HEK293 (cell line): ENCODE measurements around the gene MICAL3.

Source experiments
- CTCF ChIA-PET: fragments of 350-600 bp; formaldehyde crosslinking; extraction: SDS; loops from one replicate; lab custom pipeline; 2021; ENCODE audit warnings: antibody characterized with exemption; lab: Yijun Ruan, JAX
- POLR2A ChIA-PET: fragments of 300-600 bp; formaldehyde crosslinking; extraction: SDS; loops from one replicate; lab custom pipeline; 2020; ENCODE audit warnings: antibody characterized with exemption, inconsistent platforms; lab: Yijun Ruan, JAX
- H3K27ac ChIP-seq: fragments of 200-500 bp; sonication (Bioruptor generic); 2 replicates; pipeline ENCODE4 v1.5.1; 2014; ENCODE audit warnings: low read depth, low read length, control low read depth, inconsistent platforms; ENCODE audit errors: extremely low read depth
- H3K36me3 ChIP-seq, 2 experiments: fragments of 200-500 bp in 1 of 2; sonication (Bioruptor generic) in 1 of 2; 1 replicate in 1 of 2; 2 replicates in 1 of 2; pipeline ENCODE4 v1.5.1; 2014 to 2017; ENCODE audit warnings: inconsistent platforms in 2 of 2, low read length in 2 of 2; ENCODE audit not compliant: control insufficient read depth in 2 of 2, insufficient read depth in 1 of 2
- H3K4me1 ChIP-seq: fragments of 200-500 bp; sonication (Bioruptor generic); 2 replicates; pipeline ENCODE4 v1.5.1; 2014; ENCODE audit warnings: mild to moderate bottlenecking, low read length, inconsistent platforms; ENCODE audit not compliant: control insufficient read depth, insufficient read depth
- H3K4me3 ChIP-seq: 2 replicates; pipeline ENCODE4 v1.5.1; 2011; ENCODE audit warnings: low read depth, mild to moderate bottlenecking, control low read depth, low read length, moderate library complexity
- H3K9me3 ChIP-seq: fragments of 200-500 bp; sonication (Bioruptor generic); 2 replicates; pipeline ENCODE4 v1.5.1; 2014; ENCODE audit warnings: low read depth, low read length, inconsistent platforms; ENCODE audit not compliant: control insufficient read depth, insufficient read depth
- FEZF1 ChIP-seq: fragments of 450-650 bp; formaldehyde crosslinking; IDR thresholded peaks from 2 replicates; pipeline ENCODE4 v1.5.1; 2016; ENCODE audit warnings: missing biosample characterization, missing genetic modification characterization
- GFI1B ChIP-seq: fragments of 450-650 bp; formaldehyde crosslinking; IDR thresholded peaks from 2 replicates; pipeline ENCODE4 v1.5.1; 2016; ENCODE audit warnings: missing biosample characterization, missing genetic modification characterization
- GLI2 ChIP-seq: fragments of 450-650 bp; formaldehyde crosslinking; IDR thresholded peaks from 2 replicates; pipeline ENCODE4; 2017; ENCODE audit warnings: missing biosample characterization, missing genetic modification characterization, low read depth, borderline replicate concordance
- HIC1 ChIP-seq: fragments of 450-650 bp; formaldehyde crosslinking; IDR thresholded peaks from 2 replicates; pipeline ENCODE4 v1.5.1; 2016; ENCODE audit warnings: missing biosample characterization, missing genetic modification characterization
- HOXD13 ChIP-seq: sonication (generic); formaldehyde crosslinking; IDR thresholded peaks from 2 replicates; pipeline ENCODE4 v1.8.0; 2022; ENCODE audit warnings: missing genetic modification reagents, borderline replicate concordance
- IKZF3 ChIP-seq: fragments of 450-650 bp; IDR thresholded peaks from 2 replicates; pipeline ENCODE4 v1.5.0; 2018; ENCODE audit warnings: missing biosample characterization, mild to moderate bottlenecking, missing genetic modification characterization, moderate library complexity
- KLF16 ChIP-seq: fragments of 450-650 bp; formaldehyde crosslinking; IDR thresholded peaks from 2 replicates; pipeline ENCODE4 v1.5.1; 2017; ENCODE audit warnings: missing biosample characterization, missing genetic modification characterization
- KLF7 ChIP-seq: fragments of 450-650 bp; formaldehyde crosslinking; IDR thresholded peaks from 2 replicates; pipeline ENCODE4 v1.5.1; 2016; ENCODE audit warnings: missing biosample characterization, missing genetic modification characterization, borderline replicate concordance
- KLF9 ChIP-seq: fragments of 450-650 bp; formaldehyde crosslinking; IDR thresholded peaks from 2 replicates; pipeline ENCODE4 v1.5.1; 2016; ENCODE audit warnings: missing biosample characterization, missing genetic modification characterization, low read depth
- PBX3 ChIP-seq: sonication (generic); formaldehyde crosslinking; IDR thresholded peaks from 2 replicates; pipeline ENCODE4 v1.8.1; 2022; ENCODE audit warnings: mild to moderate bottlenecking, moderate library complexity, missing genetic modification reagents
- PRDM1 ChIP-seq: fragments of 450-650 bp; formaldehyde crosslinking; IDR thresholded peaks from 2 replicates; pipeline ENCODE4; 2016; ENCODE audit warnings: missing biosample characterization, missing genetic modification characterization
- SALL2 ChIP-seq: fragments of 450-650 bp; formaldehyde crosslinking; IDR thresholded peaks from 2 replicates; pipeline ENCODE4 v1.5.0; 2017; ENCODE audit warnings: missing biosample characterization, mild to moderate bottlenecking, missing genetic modification characterization, borderline replicate concordance
- ZNF18 ChIP-seq: fragments of 450-650 bp; formaldehyde crosslinking; IDR thresholded peaks from 2 replicates; pipeline ENCODE4 v1.5.1; 2016; ENCODE audit warnings: missing biosample characterization, missing genetic modification characterization
- ZNF266 ChIP-seq: fragments of 450-650 bp; formaldehyde crosslinking; IDR thresholded peaks from 2 replicates; pipeline ENCODE4 v1.5.1; 2016; ENCODE audit warnings: missing biosample characterization, missing genetic modification characterization, low read depth
- ZNF324 ChIP-seq: fragments of 450-650 bp; formaldehyde crosslinking; IDR thresholded peaks from 2 replicates; pipeline ENCODE4 v1.5.1; 2016; ENCODE audit warnings: missing biosample characterization, missing genetic modification characterization
- ZNF660 ChIP-seq: fragments of 450-650 bp; IDR thresholded peaks from 2 replicates; pipeline ENCODE4 v1.5.1; 2018; ENCODE audit warnings: missing biosample characterization, mild to moderate bottlenecking, missing genetic modification characterization
- ZNF777 ChIP-seq: fragments of 450-650 bp; formaldehyde crosslinking; IDR thresholded peaks from 2 replicates; pipeline ENCODE4 v1.5.1; 2017; ENCODE audit warnings: missing biosample characterization, missing genetic modification characterization, borderline replicate concordance
- TF ChIP-seq, protein P1 (sequence below): fragments of 450-650 bp; formaldehyde crosslinking; IDR thresholded peaks from 2 replicates; pipeline ENCODE4 v1.5.1; 2016; ENCODE audit warnings: missing biosample characterization, missing genetic modification characterization

MICAL3 gene

GRCh38 chr22:17806437-17806836 lies 217.9 kb downstream of the MICAL3 start:
- POLR2A ChIA-PET, result no interaction called here
- peaks cover 7 to 59% of the 10 kb centered on the region in 2 experiments for H3K36me3 ChIP-seq
- CTCF ChIA-PET, result interaction anchor here (0.6 to 0.7 kb wide), 4 partner anchors 83 to 305 kb away, joined by 3 to 4 read pairs (median 4); no protein-coding TSS in a partner anchor
- no peaks in the 10 kb centered on the region for H3K4me1 ChIP-seq
- TF ChIP-seq FEZF1 (tag by site-specific recombination) (no peak), SALL2 (tag by site-specific recombination) (no peak), PRDM1 (tag by site-specific recombination) (no peak), ZNF324 (no peak)
- no peaks in the 10 kb centered on the region for H3K9me3 ChIP-seq
- H3K27ac ChIP-seq, result no peak overlapping the region
- no peak overlapping the region for H3K4me3 ChIP-seq

- H3K4me3 ChIP-seq, result no peak overlapping the region
- H3K36me3 ChIP-seq, result peaks cover 7 to 47% of the 10 kb centered on the region in 2 experiments
Measured at GRCh38 chr22:17804331-17805080, 219.9 kb downstream of the MICAL3 start.

More at GRCh38 chr22:17804331-17805080, 219.9 kb downstream of the MICAL3 start:
- TF ChIP-seq GFI1B (tag by site-specific recombination) (no peak), ZNF18 (no peak), PBX3 (no peak), GLI2 (no peak), ZNF777 (tag by site-specific recombination) (no peak), ZNF660 (tag by site-specific recombination) (no peak), HIC1 (tag by site-specific recombination) (no peak), KLF9 (tag by site-specific recombination) (no peak), IKZF3 (tag by site-specific recombination) (no peak), KLF7 (tag by site-specific recombination) (no peak), KLF16 (tag by site-specific recombination) (no peak), ZNF266 (tag by site-specific recombination) (no peak), HOXD13 (CRISPR knock-in tag) (no peak)
- TF ChIP-seq, protein P1, sequence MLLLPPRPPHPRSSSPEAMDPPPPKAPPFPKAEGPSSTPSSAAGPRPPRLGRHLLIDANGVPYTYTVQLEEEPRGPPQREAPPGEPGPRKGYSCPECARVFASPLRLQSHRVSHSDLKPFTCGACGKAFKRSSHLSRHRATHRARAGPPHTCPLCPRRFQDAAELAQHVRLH, result no peak
- POLR2A ChIA-PET, result no interaction called here
- H3K9me3 ChIP-seq, result no peaks in the 10 kb centered on the region
- no peaks in the 10 kb centered on the region for H3K4me1 ChIP-seq
- H3K27ac ChIP-seq, result no peak overlapping the region; the same call in 1 of the 2 replicates
- CTCF ChIA-PET, result interaction anchor here (1.1 to 1.5 kb wide), 2 partner anchors 26 to 272 kb away, joined by 3 to 4 read pairs; no protein-coding TSS in a partner anchor
